Sigmoid colon (tissue), 4 donors: ENCODE results near the gene HS6ST2.

ENCODE experiments used
- EP300 ChIP-seq, 4 donors: sonication (generic); formaldehyde crosslinking; IDR thresholded peaks; one replicate each; pipeline ENCODE4 v1.6.1; 2017; ENCODE audit warnings: antibody characterized with exemption in 4 of 4
- POLR2A ChIP-seq, 2 donors: fragments of 450-650 bp; IDR thresholded peaks; one replicate each; pipeline ENCODE4 v1.6.1; 2016; ENCODE audit warnings: antibody characterized with exemption in 2 of 2, mild to moderate bottlenecking in 2 of 2, moderate library complexity in 2 of 2
- POLR2AphosphoS5 ChIP-seq, 4 donors: sonication (generic); formaldehyde crosslinking; IDR thresholded peaks; one replicate each; pipeline ENCODE4 v1.6.1; 2017; ENCODE audit warnings: antibody characterized with exemption in 4 of 4
- TF ChIP-seq, protein P1 (sequence below), 4 experiments: fragments of 450-650 bp in 3 of 4; fragments of 200-600 bp in 1 of 4; IDR thresholded peaks; one replicate each; pipeline ENCODE4 v1.5.1; 2016 to 2019; ENCODE audit warnings: antibody characterized with exemption in 4 of 4, mild to moderate bottlenecking in 3 of 4, moderate library complexity in 2 of 4

GRCh38 chrX:132750331-132751062 lies 207.9 kb downstream of the HS6ST2 start:
- TF ChIP-seq POLR2A (IDR thresholded peaks at IDR 0.05) (no peak), POLR2AphosphoS5 (IDR thresholded peaks at IDR 0.05) (no peak), EP300 (IDR thresholded peaks at IDR 0.05) (no peak)
- TF ChIP-seq, protein P1, sequence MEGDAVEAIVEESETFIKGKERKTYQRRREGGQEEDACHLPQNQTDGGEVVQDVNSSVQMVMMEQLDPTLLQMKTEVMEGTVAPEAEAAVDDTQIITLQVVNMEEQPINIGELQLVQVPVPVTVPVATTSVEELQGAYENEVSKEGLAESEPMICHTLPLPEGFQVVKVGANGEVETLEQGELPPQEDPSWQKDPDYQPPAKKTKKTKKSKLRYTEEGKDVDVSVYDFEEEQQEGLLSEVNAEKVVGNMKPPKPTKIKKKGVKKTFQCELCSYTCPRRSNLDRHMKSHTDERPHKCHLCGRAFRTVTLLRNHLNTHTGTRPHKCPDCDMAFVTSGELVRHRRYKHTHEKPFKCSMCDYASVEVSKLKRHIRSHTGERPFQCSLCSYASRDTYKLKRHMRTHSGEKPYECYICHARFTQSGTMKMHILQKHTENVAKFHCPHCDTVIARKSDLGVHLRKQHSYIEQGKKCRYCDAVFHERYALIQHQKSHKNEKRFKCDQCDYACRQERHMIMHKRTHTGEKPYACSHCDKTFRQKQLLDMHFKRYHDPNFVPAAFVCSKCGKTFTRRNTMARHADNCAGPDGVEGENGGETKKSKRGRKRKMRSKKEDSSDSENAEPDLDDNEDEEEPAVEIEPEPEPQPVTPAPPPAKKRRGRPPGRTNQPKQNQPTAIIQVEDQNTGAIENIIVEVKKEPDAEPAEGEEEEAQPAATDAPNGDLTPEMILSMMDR (IDR thresholded peaks at IDR 0.05), result no peak
